ENCODE results near the gene BCL2A1.
"Not testable (repeated sequence)": the region's sequence is repeated elsewhere in the genome, so short reads cannot be mapped to it uniquely, and the experiment has no call there.

The BCL2A1 gene

GRCh38 chr15:79919749-79920511, 51.1 kb downstream of the BCL2A1 start:
- no peak for DNase-seq

- no peak for DNase-seq
Measured at GRCh38 chr15:79919090-79919748, 51.8 kb downstream of the BCL2A1 start.

DNA sequence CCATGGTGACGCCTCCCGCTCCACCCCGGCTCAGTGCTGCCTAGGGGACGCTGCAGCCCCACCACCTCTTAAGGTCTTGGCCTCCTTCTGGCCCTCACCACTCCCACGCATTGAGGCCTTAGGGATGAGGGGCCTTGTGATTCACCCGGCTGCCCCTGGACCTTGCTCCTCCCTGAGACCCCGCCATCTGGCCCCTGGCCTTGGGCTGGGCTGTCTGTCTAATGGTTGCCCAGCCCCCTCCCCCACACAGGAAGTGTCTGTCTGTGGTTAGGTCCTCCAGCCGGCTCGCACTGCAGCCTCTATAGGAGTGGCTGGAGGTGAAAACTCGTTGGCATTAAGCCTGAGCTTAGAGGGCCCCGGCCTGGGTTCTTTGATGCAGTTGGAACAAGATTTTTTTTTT, 52.7 kb downstream of the BCL2A1 start:
- no peak for DNase-seq

DNA sequence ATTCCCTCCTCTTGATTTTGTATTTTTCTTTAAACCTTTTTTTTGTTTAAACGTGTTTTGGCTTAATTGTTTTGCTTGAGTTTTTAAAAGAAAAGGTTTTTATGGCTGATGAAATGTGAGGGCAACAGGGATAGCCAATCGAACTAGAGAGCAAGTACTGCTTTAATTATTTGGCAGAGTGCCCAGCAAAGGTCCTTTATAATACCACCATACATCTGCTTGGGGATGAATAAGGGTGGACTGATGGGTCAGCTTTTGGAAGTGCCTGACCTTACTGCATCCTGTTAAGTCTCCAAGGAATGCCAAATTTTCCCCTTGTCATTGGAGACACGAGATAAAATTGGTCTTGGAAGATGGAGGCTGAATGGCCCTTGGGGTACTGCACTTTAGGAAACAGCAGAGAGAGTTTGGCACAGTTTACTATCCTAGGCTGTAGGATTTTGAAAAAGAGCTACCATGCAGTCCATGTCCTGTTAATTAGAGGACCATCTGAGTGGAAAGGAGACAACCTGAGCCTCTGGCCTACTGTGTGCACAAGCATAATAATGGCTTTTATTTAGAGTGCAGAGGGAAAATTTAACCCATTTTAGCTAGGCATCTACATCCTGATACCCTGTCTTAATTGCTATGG, 54.4 kb downstream of the BCL2A1 start:
- DNase-seq = no peak

GRCh38 chr15:79915776-79916501, 55.1 kb downstream of the BCL2A1 start:
- DNase-seq = not testable (repeated sequence)

DNA sequence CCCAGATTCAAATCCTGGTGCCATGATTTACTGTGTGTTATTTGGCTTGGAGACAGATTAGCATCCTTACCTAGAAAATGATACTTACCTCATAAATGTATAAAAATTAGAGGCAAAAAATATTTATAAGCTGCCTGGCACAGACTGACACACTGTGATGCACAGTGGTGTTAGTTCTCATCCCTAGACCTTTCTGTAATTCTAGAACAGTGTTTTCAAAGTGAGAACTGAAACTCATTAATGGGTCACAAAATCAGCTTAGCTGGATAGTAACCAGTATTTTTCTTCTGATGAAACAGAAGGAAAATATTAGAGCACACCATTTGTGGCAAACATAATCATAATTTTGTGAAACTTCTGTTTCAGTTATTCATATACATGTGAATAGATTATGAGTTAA, 56.3 kb downstream of the BCL2A1 start:
- DNase-seq = no peak

Measured in stimulated activated CD4-positive, alpha-beta T cell treated with anti-CD3 and anti-CD28 coated beads, Interleukin-15, amount 100 ng/mL, for 24 hours (primary cell).